Smooth muscle cell (in vitro differentiated cells): ENCODE measurements around the gene KIAA1191. TPM values are rescaled to one million over a fixed set of nuclear protein-coding genes. Genes with fewer than 3 reads are reported as not detected.

Experiments
- DNase-seq: peaks from one replicate; lab custom pipeline; 2025; ENCODE audit not compliant: unreplicated experiment; lab: John Stamatoyannopoulos, UW
- H2AFZ ChIP-seq: fragments of 200-600 bp; sonication (generic); 2 replicates; pipeline ENCODE4 v1.6.0; 2016; ENCODE audit warnings: antibody characterized with exemption, low read depth, mild to moderate bottlenecking
- H3F3A ChIP-seq: fragments of 200-600 bp; sonication (generic); 2 replicates; pipeline ENCODE4 v1.6.0; 2017; ENCODE audit warnings: antibody characterized with exemption, low read depth
- H3K27ac ChIP-seq: fragments of 200-600 bp; sonication (generic); 2 replicates; pipeline ENCODE4 v1.5.1; 2016; ENCODE audit warnings: low read depth, mild to moderate bottlenecking
- H3K27me3 ChIP-seq: fragments of 200-600 bp; sonication (generic); 2 replicates; pipeline ENCODE4 v1.6.1; 2016; ENCODE audit warnings: low read depth, mild to moderate bottlenecking
- H3K36me3 ChIP-seq: fragments of 200-600 bp; sonication (generic); 2 replicates; pipeline ENCODE4 v1.5.1; 2016; ENCODE audit warnings: low read depth
- H3K4me1 ChIP-seq: fragments of 200-600 bp; sonication (generic); 2 replicates; pipeline ENCODE4 v1.5.1; 2016; ENCODE audit warnings: low read depth
- H3K4me2 ChIP-seq: fragments of 200-600 bp; sonication (generic); 2 replicates; pipeline ENCODE4 v1.6.0; 2016; ENCODE audit warnings: mild to moderate bottlenecking
- H3K4me3 ChIP-seq: fragments of 200-600 bp; sonication (generic); 2 replicates; pipeline ENCODE4 v1.5.1; 2016; ENCODE audit warnings: mild to moderate bottlenecking
- H3K79me2 ChIP-seq: fragments of 200-600 bp; sonication (generic); 2 replicates; pipeline ENCODE4 v1.6.0; 2016; ENCODE audit warnings: low read depth, mild to moderate bottlenecking
- H3K9ac ChIP-seq: fragments of 200-600 bp; sonication (generic); 2 replicates; pipeline ENCODE4 v1.6.0; 2016; ENCODE audit warnings: low read depth
- H3K9me3 ChIP-seq: fragments of 200-600 bp; sonication (generic); replicated peaks from 2 replicates; pipeline ENCODE4 v1.5.1; 2016; ENCODE audit warnings: low read depth
- H4K20me1 ChIP-seq: fragments of 200-600 bp; sonication (generic); 2 replicates; pipeline ENCODE4 v1.6.0; 2016; ENCODE audit warnings: low read depth
- CTCF ChIP-seq: fragments of 200-600 bp; sonication (generic); IDR thresholded peaks from 2 replicates; pipeline ENCODE4 v1.5.1; 2017; ENCODE audit warnings: borderline replicate concordance, mild to moderate bottlenecking, antibody characterized with exemption; ENCODE audit not compliant: insufficient read depth, poor library complexity, severe bottlenecking
- WGBS: methylation state at CpG from one replicate; pipeline ENCODE4 v1.1.7; 2016; ENCODE audit warnings: low lambda C conversion rate; 5-methylcytosine and 5-hydroxymethylcytosine counted together
- polyA plus RNA-seq: library from polyadenylated mRNA; unstranded; fragments of >200 nt; fragmentation: Nextera tagmentation; extraction: Ambion mirVana; gene quantifications from 2 replicates; pipeline ENCODE4 v1.2.1, GENCODE V29; 2016
- total RNA-seq: library from RNA; depleted of rRNA; stranded (reverse); fragments of >200 nt; gene quantifications from 2 replicates; pipeline ENCODE4 v1.2.3, GENCODE V29; 2014

KIAA1191 gene
- total and polyA plus RNA-seq, 2 experiments from 2014 or later = 71.6 to 80.3 TPM

GRCh38 chr5:176391479-176391878 lies 29.9 kb upstream of the KIAA1191 start:
- WGBS = 97% methylated on average over 4 of the region's 4 CpGs
- TF ChIP-seq CTCF = no peak

GRCh38 chr5:176389135-176390123 lies 27.9 kb upstream of the KIAA1191 start:
- peaks cover 29% of the 10 kb centered on the region for H3K79me2 ChIP-seq
- peaks cover 14% of the 10 kb centered on the region for H3K4me1 ChIP-seq
- no peak for DNase-seq
- no peak overlapping the region for H2AFZ ChIP-seq
- H3K36me3 ChIP-seq = peaks cover 3% of the 10 kb centered on the region
- peak overlapping the region; percentile 99 for H3K4me2 ChIP-seq
- peak overlapping the region; percentile 81 for H3K27ac ChIP-seq
- peak overlapping the region; percentile 53 for H3K9ac ChIP-seq
- WGBS = 32% methylated on average over 37 of the region's 41 CpGs
- TF ChIP-seq CTCF = no peak
- no peaks in the 10 kb centered on the region for H4K20me1 ChIP-seq
- no peaks in the 10 kb centered on the region for H3K27me3 ChIP-seq
- no peaks in the 10 kb centered on the region for H3K9me3 ChIP-seq
- peak overlapping the region; percentile 64 for H3K4me3 ChIP-seq
- no peaks in the 10 kb centered on the region for H3F3A ChIP-seq

More at GRCh38 chr5:176391479-176391878, 29.9 kb upstream of the KIAA1191 start:
- Histone ChIP-seq H3K27ac (no peak overlapping the region), H3K79me2 (peaks cover 16% of the 10 kb centered on the region), H3K9me3 (no peaks in the 10 kb centered on the region), H3K4me3 (no peak overlapping the region), H3F3A (no peaks in the 10 kb centered on the region), H2AFZ (no peak overlapping the region), H3K4me1 (peaks cover 14% of the 10 kb centered on the region), H3K4me2 (no peak overlapping the region), H4K20me1 (no peaks in the 10 kb centered on the region), H3K9ac (no peak overlapping the region), H3K27me3 (no peaks in the 10 kb centered on the region), H3K36me3 (no peaks in the 10 kb centered on the region)
- DNase-seq = no peak

- Histone ChIP-seq H3K4me1 (peaks cover 14% of the 10 kb centered on the region), H2AFZ (no peak within 1 kb of the TSS), H3K4me2 (peak within 1 kb of the TSS; percentile 99), H3K27ac (peak within 1 kb of the TSS; percentile 81), H3K4me3 (peak within 1 kb of the TSS; percentile 64), H4K20me1 (no peaks in the 10 kb centered on the region), H3K9ac (peak within 1 kb of the TSS; percentile 78), H3K9me3 (no peaks in the 10 kb centered on the region), H3K27me3 (no peaks in the 10 kb centered on the region), H3F3A (no peaks in the 10 kb centered on the region), H3K36me3 (peaks cover 3% of the 10 kb centered on the region), H3K79me2 (peaks cover 29% of the 10 kb centered on the region)
- under 1% methylated on average over 46 of the region's 47 CpGs for WGBS
- peak; percentile 94 for DNase-seq
- TF ChIP-seq CTCF = no peak
These were observed 27.0 kb upstream of the KIAA1191 start, which contains the start of the genes HIGD2A and NOP16 for GRCh38 chr5:176388444-176389134. Gene HIGD2A (plus strand): TSS chr5:176388751. CDS start chr5:176388820, 69 bp downstream. Gene NOP16 (minus strand): TSS chr5:176388598. CDS start chr5:176388539, 59 bp downstream.
